Measurements from ENCODE around the gene C11orf68.

- TF ChIP-seq CTCF (conservative IDR thresholded peaks at IDR 0.05; ENCODE audit: low read depth in 2 of 2) (peak in 1 of 2 experiments; percentile 27; a peak in 2 of 4 replicates), EZH2 (IDR thresholded peaks at IDR 0.05; ENCODE audit: low read depth, unreplicated experiment) (no peak), REST (IDR thresholded peaks at IDR 0.05; ENCODE audit: unreplicated experiment) (no peak), ZNF114 (CRISPR knock-in tag; IDR thresholded peaks at IDR 0.05) (no peak), POLR2AphosphoS5 (IDR thresholded peaks at IDR 0.05; ENCODE audit: low read depth) (no peak), CREB1 (CRISPR knock-in tag; IDR thresholded peaks at IDR 0.05; ENCODE audit: low read depth) (no peak), JUNB (IDR thresholded peaks at IDR 0.05; ENCODE audit: unreplicated experiment) (no peak)
Observed at GRCh38 chr11:65965986-65966762, 47.3 kb upstream of the C11orf68 start.
